ENCODE results near the gene TCF25. TPM values are rescaled to one million over a fixed set of nuclear protein-coding genes. Genes with fewer than 3 reads are reported as not detected.
"Not testable (repeated sequence)": the region's sequence is repeated elsewhere in the genome, so short reads cannot be mapped to it uniquely, and the experiment has no call there.

Gene TCF25, protein sequence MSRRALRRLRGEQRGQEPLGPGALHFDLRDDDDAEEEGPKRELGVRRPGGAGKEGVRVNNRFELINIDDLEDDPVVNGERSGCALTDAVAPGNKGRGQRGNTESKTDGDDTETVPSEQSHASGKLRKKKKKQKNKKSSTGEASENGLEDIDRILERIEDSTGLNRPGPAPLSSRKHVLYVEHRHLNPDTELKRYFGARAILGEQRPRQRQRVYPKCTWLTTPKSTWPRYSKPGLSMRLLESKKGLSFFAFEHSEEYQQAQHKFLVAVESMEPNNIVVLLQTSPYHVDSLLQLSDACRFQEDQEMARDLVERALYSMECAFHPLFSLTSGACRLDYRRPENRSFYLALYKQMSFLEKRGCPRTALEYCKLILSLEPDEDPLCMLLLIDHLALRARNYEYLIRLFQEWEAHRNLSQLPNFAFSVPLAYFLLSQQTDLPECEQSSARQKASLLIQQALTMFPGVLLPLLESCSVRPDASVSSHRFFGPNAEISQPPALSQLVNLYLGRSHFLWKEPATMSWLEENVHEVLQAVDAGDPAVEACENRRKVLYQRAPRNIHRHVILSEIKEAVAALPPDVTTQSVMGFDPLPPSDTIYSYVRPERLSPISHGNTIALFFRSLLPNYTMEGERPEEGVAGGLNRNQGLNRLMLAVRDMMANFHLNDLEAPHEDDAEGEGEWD
- polyA plus RNA-seq (ENCODE audit: insufficient read length in 4 of 4), result 100 to 1,000 TPM; 123 to 176 (median 148) TPM

DNA sequence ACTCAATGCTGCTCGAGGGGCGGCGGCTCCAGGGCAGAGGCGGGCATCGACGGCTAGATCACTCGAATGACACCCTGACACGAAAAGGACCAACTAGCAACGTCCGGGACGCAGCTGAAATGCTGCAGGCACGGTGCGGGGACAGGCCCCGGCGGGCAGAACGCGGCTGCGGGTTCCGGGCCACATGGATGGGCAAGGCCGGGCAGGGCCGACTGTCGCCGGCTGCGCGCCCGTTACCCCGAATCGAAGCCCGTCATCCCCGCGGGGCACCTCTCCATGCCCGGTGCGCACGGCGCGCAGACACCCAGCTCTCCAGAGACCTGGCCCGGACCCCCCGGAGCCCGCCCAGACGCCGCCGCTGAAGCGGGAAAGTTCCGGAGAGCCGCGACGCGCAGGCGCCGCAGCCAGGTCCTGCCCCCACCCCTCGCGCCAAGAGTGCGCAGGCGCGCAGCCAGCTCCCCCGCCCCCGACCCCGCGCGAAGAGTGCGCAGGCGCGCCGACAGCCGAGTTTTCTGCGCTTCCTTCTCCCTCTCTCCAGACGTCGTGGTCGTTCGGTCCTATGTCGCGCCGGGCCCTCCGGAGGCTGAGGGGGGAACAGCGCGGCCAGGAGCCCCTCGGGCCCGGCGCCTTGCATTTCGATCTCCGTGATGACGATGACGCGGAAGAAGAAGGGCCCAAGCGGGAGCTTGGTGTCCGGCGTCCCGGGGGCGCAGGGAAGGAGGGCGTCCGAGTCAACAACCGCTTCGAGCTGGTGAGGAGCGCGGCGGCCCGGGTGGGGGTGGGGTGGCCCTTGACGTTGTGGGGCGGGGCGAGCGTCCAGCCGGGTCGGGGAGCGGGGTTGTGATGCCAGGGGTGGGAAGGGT is at the start of gene TCF25:
Gene TCF25 (plus strand): TSS at position 484 of the 863 bp plus-strand sequence. CDS start 76 bp downstream, at position 560.
- peak; percentile 66 to 81 (median 73) for DNase-seq (ENCODE audit: low read depth in 4 of 4, low spot score in 2 of 4)

DNA sequence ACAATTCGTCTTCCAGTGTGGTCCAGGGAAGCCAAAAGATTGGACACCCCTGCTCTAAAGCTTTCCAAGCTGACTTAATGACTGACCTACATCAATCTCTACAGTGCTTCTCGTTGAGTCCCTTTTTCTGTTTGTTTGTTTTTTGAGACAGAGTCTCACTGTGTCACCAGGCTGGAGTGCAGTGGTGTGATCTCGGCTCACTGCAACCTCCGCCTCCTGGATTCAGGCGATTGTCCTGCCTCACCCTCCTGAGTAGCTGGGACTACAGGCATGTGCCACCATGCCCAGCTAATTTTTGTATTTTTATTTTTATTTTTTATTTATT is 49.6 kb upstream of the TCF25 start:
- not testable (repeated sequence) for DNase-seq (ENCODE audit: low read depth in 4 of 4, low spot score in 2 of 4)

DNA sequence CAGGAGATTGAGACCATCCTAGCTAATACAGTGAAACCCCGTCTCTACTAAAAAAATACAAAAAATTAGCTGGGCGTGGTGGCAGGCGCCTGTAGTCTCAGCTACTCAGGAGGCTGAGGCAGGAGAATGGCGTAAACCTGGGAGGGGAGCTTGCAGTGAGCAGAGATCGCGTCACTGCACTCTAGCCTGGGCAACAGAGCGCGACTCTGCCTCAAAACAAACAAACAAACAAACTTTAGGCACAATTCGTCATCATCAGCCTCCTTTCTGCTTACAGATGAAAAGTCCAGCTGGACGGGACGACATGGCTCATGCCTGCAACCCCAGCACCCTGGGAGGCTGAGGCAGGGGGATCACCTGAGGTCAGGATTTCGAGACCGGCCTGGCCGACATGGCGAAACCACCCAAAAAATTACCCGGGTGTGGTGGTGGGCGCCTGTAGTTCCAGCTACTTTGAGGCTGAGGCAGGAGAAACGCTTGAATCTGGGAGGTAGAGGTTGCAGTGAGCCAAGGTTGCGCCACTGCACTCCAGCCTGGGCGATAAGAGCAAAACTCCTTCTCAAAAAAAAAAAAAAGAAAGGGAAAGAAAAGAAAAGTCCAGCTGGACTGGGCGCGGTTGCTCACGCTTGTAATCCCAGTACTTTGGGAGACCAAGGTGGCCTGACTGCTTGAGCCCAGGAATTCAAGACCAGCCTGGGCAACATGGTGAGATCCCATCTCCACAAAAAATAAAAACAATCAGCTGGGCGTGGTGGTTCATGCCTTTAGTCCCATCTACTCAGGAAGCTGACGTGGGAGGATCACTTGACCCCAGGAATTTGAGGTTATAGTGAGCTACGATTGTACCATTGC is 46.6 kb upstream of the TCF25 start:
- no peak for DNase-seq (ENCODE audit: low read depth in 4 of 4, low spot score in 2 of 4)

DNA sequence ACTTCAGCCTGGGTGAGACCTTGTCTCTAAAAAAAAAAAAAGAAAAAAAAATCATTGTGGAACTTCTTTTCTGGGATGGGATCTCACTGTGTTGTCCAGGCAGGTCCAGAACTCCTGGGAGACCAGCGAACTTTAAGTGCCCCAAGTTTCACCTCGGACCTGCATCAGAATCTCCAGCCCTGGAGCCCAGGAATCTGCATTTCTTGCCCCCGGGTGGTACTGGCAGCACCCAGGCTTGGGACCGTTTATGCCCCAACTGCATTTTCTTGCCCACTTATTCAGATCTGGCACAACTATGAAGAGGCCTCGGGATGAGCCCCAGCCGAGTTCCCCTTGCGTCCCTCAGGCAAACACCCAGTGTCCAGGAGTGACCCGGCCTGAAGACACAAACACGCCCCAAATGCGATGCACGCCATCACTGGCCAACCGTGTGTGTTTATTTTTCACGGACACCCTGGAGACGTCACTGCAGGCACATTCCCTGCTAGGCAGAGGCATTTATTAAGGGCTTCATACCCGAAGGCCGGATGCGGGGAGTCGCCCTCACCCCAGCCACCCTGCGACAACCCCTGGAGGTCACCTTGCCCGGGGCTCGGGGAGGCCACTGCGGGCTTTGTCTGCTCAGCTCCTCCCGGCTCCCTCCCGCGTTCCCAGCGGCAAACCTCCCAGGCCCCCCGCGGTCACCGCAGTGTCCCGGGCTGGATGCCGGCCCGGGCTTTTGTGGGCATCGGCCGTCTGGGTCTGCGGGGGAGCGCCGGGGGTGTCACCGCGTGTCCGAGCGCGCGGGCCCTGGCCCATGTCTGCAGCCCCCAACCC is 45.8 kb upstream of the TCF25 start:
- no peak for DNase-seq (ENCODE audit: low read depth in 4 of 4, low spot score in 2 of 4)

DNA sequence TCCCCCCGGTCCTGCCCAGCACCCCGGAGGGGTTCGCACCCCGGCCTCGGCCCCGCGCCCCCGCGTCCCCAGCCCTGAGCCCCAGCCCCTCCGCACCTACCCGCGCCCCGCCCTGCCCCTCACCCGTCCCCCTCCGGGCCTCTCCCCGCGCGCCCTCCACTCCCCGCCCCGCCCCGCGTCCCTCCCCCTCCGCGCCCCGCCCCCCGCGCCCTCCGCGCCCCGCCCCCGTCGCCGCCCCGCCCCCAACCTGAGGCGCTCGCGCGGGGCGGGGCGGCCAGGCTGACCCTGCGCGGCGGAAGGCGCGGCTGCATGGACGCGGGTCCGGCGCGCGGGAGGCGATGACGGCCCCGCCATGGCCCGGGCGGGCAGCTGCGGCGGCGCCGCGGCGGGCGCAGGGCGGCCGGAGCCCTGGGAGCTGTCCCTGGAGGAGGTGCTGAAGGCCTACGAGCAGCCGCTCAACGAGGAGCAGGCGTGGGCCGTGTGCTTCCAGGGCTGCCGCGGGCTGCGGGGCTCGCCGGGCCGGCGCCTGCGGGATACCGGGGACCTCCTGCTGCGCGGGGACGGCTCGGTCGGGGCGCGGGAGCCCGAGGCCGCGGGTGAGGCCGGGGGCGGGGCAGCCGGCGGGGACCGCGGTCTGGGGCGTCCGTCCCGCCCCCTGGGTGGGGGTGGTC is 45.1 kb upstream of the TCF25 start, which contains the start of gene SPIRE2:
Gene SPIRE2 (plus strand): TSS at position 277 of the 671 bp plus-strand sequence. CDS start 76 bp downstream, at position 353.
- DNase-seq (ENCODE audit: low read depth in 4 of 4, low spot score in 2 of 4), result peak in 3 of 4 donors; percentile 66 to 82 (median 75)

DNA sequence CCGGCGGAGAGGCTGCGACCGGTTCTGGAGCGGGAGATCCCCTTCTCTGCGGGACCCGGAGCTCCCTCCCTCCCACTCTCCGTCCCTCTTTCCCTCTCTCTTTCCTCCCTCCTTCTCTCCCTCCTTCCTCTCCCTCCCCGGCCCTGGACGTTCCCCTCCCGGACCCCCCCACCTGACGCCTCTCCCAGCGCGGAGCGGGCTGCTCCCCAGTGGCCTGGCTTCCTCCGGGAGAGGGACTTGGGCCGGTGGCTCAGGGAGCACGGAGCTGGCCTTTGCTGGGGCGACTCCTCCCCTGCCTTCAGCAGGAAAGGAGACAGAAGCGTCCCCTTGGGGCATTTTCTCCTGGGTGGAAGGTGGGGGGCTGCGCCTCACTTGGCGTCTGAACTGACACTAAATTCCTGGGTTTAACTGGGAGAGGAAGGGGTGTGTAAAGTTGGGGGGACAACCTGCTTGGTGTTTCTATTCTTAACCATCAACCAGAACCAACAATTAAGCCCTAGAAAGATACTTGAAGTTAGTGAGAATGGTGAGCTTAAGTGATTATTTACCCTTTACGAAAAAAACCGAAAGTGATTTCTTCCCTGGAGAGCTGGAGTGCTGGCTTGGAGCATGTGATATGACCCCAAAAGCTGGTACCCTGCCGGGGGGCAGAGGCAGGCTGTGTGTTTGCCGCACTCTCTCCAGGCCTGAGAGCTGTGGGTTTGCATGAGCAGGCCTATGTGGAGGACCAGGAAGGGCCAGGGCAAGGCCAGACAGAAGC is 44.3 kb upstream of the TCF25 start:
- DNase-seq (ENCODE audit: low read depth in 4 of 4, low spot score in 2 of 4), result no peak

DNA sequence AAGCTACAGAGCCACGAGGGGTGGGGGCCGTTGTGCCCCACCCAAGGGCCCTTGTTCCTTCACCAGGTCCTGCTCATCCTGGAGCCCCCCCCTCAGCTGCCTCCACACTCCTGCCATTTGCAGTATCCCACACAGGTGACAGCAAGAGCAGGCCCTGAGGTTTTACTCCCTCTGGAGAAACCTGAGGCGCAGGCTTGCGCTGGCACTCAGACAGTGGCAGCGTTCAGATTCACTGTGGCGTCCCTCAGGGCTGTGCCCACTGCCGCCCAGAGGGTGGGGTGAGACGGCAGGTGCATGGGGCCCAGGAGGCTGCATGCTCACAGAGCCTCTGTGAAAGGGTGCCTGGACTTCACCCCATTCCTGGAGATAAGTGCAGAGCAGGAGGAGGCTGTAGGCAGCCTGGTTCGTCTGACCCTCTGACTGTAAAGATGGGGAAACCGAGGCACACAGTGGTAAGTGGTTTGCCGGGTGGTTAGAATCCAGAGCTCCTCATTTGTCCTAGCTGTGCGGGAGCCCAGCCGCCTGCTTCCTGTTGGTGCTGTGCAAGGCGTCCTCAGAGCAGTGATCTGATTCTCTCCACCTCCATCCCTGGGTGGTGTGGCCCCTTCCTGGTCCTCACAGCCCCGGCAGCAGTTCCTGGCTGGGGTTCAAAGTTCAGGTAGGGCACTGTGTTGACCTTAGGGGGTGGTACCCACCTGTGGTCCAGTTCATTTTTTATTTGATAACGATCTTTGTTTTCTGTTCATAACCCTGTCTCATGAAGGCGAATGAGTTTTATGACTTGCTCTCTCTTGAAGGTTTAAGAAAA is 43.6 kb upstream of the TCF25 start:
- no peak for DNase-seq (ENCODE audit: low read depth in 4 of 4, low spot score in 2 of 4)

DNA sequence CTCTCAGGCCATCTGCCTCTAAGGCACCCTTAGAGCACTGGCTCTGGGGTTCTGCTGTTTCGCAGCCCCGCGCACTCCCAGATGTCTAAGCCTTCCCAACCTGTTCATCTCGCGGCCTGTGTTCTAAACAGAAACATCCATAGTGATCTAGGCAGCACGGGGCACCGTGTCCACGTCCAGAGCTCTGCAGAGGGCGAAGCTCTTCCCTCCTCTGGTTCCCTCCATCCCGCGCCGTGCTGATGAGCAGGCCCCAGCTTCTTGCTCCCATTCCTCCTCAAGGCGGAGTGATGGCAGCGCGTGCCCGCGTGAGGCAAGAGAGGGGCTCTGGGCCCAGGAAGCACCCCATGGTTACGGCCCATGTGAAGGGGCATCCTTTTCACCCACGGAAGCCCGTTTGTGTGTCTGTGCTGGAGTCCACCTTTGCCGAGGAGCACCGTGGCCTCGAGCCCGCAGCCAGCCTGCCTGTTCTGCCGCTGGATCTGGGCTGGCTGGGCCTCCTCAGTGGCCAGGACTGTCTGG is 41.5 kb upstream of the TCF25 start:
- no peak for DNase-seq (ENCODE audit: low read depth in 4 of 4, low spot score in 2 of 4)

DNA sequence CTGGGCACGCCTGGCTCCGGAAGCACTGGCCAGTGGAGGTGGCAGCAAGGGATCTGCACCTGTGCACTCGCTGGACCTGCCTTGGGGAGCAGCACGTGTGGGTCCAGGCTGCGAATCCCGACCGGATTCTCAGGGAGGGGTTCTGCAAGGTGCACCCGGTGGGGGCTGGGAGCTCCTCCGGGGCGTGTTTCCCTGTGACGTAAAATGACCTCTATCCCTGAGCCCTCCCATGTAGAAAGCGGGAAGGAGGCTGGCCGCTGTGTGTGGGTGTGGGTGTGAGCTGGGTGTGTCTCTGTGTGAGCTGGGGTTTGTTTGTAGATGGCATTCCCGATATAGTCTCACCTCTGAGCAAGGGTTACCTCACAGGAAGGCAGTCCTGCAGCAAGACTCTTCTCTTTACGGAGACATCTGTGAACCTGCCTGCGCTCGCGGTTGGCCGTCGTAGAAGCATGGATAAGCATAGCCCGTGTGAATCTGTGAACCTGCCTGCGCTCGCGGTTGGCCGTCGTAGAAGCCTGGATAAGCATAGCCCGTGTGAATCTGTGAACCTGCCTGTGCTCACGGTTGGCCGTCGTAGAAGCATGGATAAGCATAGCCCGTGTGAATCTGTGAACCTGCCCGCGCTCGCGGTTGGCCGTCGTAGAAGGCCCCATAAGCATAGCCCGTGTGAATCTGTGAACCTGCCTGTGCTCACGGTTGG is 39.6 kb upstream of the TCF25 start:
- DNase-seq (ENCODE audit: low read depth in 4 of 4, low spot score in 2 of 4), result not testable (repeated sequence)

DNA sequence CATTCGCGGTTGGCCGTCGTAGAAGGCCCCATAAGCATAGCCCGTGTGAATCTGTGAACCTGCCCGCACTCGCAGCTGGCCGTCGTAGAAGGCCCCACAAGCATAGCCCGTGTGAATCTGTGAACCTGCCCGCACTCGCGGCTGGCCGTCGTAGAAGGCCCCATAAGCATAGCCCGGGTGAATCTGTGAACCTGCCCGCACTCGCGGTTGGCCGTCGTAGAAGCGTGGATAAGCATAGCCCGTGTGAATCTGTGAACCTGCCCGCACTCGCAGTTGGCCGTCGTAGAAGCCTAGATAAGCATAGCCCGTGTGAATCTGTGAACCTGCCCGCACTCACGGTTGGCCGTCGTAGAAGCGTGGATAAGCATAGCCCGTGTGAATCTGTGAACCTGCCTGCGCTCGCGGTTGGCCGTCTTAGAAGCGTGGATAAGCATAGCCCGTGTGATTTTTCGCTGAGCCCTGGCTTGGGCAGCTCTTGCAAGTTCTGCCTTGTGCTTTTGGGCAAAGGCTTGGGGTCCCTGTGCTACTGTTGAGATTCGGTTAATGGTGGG is 38.5 kb upstream of the TCF25 start:
- DNase-seq (ENCODE audit: low read depth in 4 of 4, low spot score in 2 of 4), result not testable (repeated sequence)

DNA sequence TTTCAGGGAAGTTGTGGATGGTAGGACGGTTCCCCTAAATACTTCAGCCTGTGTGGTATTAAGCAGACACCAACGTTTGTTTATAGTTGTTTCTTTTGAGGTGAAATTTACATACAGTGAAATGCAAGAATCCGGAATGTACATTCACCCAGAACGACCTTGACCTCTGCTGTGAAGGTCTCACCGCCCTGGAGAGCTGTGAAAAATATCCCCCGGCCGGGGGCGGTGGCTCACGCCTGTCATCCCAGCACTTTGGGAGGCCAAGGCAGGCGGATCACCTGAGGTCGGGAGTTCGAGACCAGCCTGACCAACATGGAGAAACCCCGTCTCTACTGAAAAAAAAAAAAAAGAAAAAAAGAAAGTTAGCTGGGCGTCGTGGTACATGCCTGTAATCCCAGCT is 36.9 kb upstream of the TCF25 start:
- DNase-seq (ENCODE audit: low read depth in 4 of 4, low spot score in 2 of 4), result not testable (repeated sequence)

DNA sequence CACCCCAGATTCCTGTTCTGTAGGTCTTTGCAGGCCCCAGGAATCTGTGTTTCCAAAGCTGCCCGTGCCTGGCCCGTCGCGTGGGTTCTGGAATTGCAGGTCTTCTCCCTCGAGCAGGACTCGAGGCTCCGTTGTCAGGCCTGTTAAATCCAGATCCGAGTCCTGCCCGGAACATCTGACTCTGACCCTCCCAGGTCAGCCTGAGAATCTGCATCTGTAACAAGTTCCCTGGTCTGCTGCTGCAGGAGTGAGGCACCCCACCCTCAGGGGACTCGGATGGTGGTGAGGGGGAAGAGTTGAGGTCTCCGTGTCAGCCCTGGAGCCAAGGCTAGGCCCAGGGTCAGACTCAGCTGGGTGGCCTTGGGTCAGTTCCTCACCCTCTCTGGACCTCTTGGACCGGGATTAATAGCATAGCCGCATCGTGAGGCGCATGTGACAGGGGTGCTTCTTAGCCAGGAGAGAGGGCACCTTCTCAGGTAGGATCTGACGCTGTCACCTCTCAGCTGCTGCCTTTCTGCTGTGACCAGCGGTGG is 36.3 kb upstream of the TCF25 start:
- no peak for DNase-seq (ENCODE audit: low read depth in 4 of 4, low spot score in 2 of 4)

DNA sequence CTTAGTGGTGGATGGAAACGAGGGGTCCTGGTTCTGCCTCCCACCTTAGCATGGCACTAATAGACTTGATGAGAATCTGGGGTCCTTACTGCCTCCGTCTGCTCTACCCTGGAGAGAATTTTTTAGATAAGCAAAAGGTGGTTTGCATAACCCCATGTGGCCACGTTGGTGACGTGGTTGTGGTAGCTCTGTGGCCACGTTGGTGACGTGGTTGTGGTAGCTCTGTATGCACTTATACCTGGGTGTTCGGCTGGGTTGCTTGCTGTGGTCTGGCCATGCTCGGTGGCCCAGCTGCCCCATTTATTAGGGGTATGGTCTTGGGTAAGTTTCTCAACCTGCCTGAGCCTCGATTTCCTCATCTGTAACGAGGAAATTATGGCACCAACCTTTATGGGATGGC is 32.1 kb upstream of the TCF25 start:
- no peak for DNase-seq (ENCODE audit: low read depth in 4 of 4, low spot score in 2 of 4)

DNA sequence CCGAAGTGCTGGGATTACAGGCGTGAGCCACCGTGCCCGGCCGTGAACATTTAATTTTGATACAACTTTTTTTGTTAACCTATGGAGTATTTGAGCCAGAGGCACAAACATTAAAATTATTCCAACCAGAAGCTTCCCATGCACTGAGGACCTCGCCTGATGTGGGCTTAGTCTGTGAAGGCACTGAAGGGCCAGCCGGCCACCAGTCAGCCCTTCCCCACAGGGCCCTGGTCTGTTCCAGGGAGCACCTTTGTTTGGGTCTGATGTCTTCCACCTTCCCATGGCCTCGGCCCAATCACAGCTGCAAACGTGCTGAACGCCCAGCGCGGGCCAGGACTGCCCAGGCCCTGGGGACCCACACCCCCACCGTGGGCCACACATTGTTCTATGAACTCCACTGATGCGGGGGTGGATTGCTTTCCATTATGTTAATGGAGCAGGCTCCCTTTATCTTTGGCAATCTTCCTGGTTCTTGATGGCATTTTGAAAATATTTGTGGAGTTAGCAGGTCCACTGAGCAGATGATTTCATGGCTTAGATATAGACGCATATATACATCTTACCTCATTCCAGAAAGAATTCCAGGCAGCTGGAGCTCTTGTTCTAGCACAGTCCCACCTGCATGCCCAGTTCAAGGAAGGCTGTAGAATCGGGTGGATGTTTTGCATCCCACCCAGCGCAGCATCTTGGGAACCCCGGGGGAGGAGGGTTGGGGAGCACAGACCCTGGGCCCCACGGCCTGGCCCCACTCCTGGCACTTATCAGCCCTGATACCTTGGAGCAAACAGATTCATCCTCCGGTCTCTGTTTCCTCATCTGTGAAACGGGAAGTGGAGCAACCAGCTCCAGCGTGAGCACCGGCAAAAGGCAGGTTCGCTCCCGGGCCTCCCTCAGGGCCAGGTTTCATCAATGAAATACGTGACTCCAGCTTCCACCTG is 30.7 kb upstream of the TCF25 start:
- DNase-seq (ENCODE audit: low read depth in 4 of 4, low spot score in 2 of 4), result peak in 1 of 4 donors; percentile 48
